Activated CD4-positive, alpha-beta T cell treated with anti-CD3 and anti-CD28 coated beads for 4 hours (primary cell): Measurements from ENCODE around the gene TBL3.
"Not testable (repeated sequence)": the region's sequence is repeated elsewhere in the genome, so short reads cannot be mapped to it uniquely, and the experiment has no call there.

ENCODE experiments used
- DNase-seq, 2 donors: peaks; one replicate each; pipeline ENCODE4 v3.0.0-alpha.2; 2020

The TBL3 gene

GRCh38 chr16:1944612-1945199 is 27.1 kb upstream of the TBL3 start:
- no peak for DNase-seq

GRCh38 chr16:1945559-1946391 is 26.1 kb upstream of the TBL3 start:
- no peak for DNase-seq

- no peak for DNase-seq
These were observed 25.1 kb upstream of the TBL3 start for GRCh38 chr16:1946495-1947368.

GRCh38 chr16:1947369-1947670 is 24.5 kb upstream of the TBL3 start:
- no peak for DNase-seq

GRCh38 chr16:1949507-1949906 is 22.3 kb upstream of the TBL3 start:
- DNase-seq: no peak

- no peak for DNase-seq
These were observed 21.8 kb upstream of the TBL3 start for GRCh38 chr16:1950047-1950446.

- no peak for DNase-seq
These were observed 21.3 kb upstream of the TBL3 start for GRCh38 chr16:1950559-1950958.

GRCh38 chr16:1953734-1954133 is 18.1 kb upstream of the TBL3 start:
- DNase-seq: no peak

GRCh38 chr16:1957434-1958142 is 14.3 kb upstream of the TBL3 start:
- DNase-seq: not testable (repeated sequence)

GRCh38 chr16:1958143-1958491 is 13.7 kb upstream of the TBL3 start:
- DNase-seq: not testable (repeated sequence)

- no peak for DNase-seq
These were observed 13.1 kb upstream of the TBL3 start for GRCh38 chr16:1958715-1959268.

GRCh38 chr16:1959269-1960039 is 12.4 kb upstream of the TBL3 start, which contains the start of gene NDUFB10:
TSS of gene NDUFB10 (plus strand) at chr16:1959538. CDS start at chr16:1959625, 87 bp downstream.
- DNase-seq: peak; percentile 87 to 90

GRCh38 chr16:1960665-1961630 is 10.9 kb upstream of the TBL3 start:
- DNase-seq: peak in 1 of 2 donors; percentile 40

- no peak for DNase-seq
These were observed 10.2 kb upstream of the TBL3 start for GRCh38 chr16:1961651-1962067.

GRCh38 chr16:1962161-1963153 is 9.4 kb upstream of the TBL3 start:
- DNase-seq: not testable (repeated sequence)

- peak; percentile 45 to 51 for DNase-seq
These were observed 7.9 kb upstream of the TBL3 start for GRCh38 chr16:1963806-1964505.

GRCh38 chr16:1964506-1965395 is 7.1 kb upstream of the TBL3 start, which contains the start of gene RPS2:
TSS of gene RPS2 (minus strand) at chr16:1964826. CDS start at chr16:1964625, 201 bp downstream.
- peak; percentile 98 to 99 for DNase-seq
